DMS153 (cell line): Measurements from ENCODE around the gene PSMA8.
"Not testable (repeated sequence)": the region's sequence is repeated elsewhere in the genome, so short reads cannot be mapped to it uniquely, and the experiment has no call there.

ENCODE experiments used
- DNase-seq: peaks from one replicate; lab custom pipeline; 2025; lab: John Stamatoyannopoulos, UW

The PSMA8 gene

DNA sequence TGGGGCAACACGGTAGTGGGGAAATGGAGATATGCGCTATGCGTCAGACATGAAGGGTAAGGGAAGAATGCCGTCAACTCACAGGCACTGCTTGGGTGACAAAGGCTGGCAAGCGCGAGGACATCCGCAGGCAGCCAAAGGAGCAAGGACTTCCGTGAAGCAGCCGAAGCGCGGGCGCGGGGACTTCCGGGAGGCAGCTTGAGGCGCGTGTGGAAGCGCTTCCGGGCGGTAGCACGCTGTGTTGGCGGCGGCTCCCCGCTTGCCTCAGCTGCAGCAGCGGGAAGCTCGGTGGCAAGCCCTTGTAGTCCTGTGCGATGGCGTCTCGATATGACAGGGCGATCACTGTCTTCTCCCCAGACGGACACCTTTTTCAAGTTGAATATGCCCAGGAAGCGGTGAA is at the start of gene PSMA8:
Gene PSMA8 (plus strand): TSS at position 218 of the 400 bp plus-strand sequence. CDS start 97 bp downstream, at position 315.
- no peak for DNase-seq

DNA sequence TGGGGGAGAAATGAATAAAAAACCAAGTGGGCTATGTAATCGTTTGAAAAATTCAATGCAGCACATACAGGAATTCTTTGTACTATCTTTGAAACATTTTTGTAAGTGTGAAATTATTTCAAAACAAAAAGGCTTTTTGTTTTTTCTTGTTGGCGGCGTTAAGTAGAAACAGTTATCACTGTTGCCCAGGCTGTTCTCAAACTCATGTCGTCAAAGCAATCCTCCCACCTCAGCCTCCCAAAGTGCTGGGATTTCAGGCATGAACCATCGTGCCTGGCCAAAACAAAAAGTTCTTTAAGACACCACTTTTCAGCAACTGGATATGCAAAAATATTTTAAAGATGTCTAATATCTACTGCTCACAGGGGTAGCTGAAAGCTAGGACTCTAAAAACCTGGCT is 48.6 kb upstream of the PSMA8 start:
- no peak for DNase-seq

DNA sequence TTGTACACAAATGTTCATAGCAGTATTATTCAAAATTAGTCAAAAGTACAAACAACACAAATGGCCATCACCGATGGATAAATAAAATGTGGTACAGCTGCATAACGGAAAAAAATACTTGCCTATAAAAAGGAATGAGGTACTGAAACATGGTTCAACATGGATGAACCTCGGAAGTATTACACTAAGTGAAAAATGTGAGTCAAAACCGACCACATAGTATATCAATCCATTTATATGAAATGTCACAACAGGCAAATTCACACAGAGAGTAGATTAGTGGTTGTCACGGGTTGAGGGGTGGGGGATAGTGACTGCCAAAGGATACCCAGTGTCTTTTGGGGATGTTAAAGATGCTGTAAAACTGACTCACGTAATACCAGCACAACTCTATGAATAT is 46.7 kb upstream of the PSMA8 start:
- DNase-seq: no peak

DNA sequence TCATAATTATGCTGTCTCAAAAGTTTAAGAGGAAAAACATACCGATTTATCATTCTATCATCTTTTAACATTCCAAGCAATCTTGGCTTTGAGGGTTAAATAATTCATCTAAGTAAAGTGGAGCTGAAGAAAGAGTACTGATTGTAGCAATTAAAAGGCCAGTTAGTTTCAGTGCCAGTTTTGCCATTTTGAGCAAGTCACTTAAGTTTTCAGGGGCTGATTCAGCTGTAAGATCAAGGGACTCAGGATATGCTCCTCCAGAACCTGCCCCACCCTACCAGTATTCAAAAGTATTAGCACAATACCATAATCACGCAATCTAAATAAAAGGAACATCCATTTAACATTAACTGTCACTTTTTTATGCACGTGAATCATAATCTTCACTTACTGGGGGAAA is 45.2 kb upstream of the PSMA8 start:
- DNase-seq: no peak

DNA sequence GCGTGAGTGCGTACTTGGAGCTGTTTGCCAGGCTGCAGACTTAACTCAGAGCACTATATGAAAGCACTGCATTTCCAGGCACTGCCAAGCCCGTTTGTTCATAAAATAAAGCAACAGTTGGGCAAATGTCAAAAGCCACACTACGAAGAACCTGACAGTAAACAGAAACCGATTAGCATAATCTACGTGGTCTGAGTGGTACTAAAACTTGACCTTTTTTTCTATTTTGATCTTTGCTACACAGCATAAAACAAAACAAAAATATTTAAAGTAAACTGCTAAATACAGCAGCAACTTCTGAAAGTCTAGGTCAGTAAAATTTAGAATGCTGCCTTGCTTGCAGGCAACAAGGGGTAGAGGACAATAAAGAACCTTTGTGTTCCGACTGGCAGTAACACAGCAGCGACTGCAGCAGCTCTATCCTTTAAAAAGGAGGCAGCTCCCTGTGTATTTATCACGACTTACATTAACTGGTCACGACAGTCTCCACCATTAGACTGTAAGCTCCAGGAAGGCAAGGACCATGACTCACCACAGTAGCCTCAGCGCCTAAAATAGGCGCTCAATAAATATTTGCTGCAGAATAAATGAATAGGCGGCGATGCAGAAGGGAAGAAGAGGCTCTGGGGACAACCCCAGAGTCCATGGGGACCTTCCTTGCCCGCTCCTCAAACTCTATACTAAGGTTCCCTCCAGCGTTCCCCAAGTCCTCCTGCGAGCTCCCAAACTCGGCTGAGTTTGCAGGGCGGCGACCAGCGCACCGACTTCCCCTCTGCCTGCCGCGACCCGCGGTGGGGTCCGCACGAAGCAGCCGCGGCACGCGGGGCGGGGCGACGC is 44.2 kb upstream of the PSMA8 start:
- no peak for DNase-seq

DNA sequence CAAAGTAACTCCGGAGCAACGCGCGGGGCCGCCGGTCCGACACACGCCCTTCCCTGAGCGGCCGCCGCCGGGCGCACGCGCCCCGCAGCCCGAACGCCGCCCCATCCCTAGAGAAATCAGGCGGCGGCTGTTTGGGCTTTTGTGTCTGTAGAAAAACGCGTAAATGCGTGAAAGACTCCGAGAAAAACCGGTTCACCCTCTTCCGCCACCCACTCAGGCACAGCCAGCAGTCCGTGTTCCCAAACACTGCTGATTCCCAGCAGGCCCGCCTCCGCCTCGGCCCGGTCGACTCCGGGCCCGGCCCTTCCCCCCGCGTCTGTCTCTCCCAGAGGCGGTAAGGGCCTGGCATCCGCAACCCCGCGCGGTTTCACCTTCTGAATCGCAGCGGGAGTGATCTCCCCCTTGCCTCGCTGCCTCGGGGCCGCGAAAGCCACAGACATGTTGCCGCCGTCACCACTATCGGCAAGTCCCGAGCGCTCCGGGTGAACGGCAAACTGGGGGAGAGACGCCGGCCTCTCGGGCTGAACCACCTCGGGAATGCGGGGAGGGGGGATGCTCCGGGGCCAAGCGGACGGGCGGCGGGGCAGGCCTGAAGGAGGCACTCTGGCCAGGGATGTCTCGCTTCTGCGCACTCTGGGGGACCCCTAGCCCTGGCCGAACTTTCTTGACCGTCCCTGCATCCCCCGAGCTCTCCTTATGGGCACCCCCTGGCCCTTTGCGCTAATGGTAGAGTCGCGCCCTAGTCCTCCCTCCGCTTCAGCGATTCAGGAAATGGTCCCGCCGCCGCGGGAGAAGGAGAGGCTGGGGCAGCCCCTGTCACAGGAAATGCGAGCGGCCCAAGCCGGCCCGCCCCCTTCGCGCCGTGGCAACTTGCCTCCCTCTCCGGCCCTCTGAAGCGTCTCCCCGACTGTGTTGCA is 43.3 kb upstream of the PSMA8 start, which contains the start of gene SS18:
Gene SS18 (minus strand): TSS at position 484 of the 917 bp plus-strand sequence. CDS start 44 bp downstream, at position 440.
- DNase-seq: peak; percentile 80

DNA sequence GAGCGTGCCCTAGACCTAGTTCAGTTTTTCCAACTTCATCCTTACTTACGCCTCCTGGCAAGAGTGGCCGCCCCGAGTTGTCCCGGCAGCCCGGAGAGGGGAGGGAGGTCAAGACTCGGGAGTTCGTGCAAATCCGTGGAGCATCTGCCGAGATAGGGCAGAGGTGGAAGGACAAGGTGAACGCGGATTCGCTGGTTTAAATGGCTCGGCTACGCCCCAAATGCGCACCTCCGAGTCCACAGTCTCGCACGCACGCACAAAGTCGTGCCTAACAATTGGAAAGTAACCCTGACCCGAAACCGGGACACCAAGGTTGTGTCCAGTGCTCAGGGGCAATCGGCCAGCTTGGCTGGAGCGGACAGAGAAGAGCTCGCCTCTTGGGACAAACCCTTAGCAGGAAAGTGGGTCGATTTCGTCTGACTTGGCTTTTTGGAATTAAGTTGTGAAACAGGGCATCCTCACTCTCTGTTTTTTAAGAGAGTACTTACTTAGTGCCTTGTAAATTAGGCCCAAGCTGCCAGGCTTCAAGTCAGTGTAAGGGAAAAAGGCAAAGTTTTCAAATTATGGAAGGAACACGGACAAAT is 42.5 kb upstream of the PSMA8 start:
- no peak for DNase-seq

DNA sequence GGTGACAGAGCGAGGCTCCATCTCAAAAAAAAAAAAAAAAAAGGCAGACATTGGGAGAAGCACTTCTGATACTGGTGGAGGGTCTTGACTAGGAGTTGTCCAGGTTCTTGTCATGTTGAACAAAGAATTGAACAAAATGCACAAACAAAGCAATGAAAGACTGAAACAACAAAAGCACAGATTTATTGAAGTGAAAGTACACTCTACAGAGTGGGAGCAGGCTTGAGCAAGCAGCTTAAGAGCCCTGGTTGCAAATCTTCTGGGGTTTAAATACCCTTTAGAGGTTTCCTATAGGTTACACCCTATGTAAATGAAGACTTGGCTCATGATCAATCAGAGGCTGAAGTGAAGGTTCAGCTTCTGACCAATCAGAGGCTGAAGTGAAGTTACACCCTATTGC is 36.8 kb upstream of the PSMA8 start:
- DNase-seq: no peak

DNA sequence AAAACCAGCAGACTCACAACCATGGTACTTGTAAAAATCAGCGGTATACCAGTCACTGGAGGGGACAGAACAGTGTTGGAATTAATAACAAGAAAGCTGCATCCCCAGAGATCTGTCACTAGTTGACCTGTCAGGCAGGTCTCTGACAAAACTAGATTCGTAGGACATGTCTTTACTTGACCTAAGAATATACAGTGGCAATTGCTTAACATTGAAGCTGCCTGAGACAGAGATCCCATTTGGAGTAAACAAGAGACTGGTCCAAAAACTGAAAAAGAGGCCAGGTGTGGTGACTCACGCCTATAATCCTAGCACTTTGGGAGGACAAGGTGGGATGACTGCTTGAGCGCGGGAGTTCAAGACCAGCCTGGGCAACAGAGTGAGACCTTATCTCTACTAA is 36.1 kb upstream of the PSMA8 start:
- DNase-seq: no peak

DNA sequence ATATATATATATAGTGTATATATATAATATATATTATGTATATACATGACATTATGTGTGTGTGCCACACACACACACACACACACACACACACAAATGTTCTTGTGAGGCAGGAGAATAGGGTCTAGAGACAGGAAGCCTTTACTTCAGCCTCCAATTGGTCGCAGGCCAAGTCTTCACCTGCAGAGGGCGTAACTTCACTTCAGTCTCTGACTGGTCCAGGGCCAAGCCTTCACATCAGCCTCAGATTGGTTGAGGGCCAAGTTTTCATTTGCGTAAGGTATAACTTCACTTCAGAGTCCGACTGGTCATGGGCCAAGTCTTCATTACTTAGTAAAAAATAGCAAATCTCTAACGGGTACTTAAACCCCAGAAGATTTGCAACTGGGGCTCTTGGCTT is 30.1 kb upstream of the PSMA8 start:
- DNase-seq: no peak

DNA sequence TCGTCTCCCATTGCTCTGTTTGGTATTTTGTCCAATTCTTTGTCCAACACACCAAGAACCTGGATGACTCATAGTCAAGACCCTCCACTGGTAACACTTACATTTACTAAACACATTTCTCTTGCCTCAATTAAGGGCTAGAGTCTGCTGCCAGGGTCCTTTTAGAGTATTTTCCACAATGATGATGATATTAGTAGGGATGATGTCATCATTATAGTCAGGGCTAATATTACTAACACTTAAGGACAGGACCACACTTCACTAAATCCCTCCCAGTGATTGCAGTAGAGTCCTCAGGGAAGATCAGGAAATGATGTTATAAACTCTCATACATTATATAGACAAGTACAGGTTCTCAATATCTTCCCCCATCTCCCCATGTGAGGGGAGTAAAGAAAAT is 29.6 kb upstream of the PSMA8 start:
- no peak for DNase-seq

DNA sequence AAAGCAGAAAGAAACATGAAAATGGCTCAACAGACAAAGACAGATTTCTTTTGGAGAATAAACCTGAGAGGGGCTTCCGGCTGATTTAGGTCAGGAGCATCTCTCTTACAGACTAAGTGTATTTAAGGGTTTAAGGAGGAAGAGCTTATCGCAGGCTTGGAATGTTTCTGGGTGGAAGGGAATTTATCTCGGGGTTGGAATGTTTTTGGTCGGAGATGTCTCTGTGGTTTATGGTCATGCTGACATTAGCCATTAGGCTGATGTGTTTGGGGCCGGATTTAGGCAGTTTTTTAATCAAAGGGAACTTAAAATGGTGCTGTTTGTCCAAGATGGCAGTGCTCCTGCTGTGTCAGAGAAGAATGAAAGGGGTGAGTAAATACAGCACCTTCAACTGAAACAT is 14.4 kb upstream of the PSMA8 start:
- no peak for DNase-seq

DNA sequence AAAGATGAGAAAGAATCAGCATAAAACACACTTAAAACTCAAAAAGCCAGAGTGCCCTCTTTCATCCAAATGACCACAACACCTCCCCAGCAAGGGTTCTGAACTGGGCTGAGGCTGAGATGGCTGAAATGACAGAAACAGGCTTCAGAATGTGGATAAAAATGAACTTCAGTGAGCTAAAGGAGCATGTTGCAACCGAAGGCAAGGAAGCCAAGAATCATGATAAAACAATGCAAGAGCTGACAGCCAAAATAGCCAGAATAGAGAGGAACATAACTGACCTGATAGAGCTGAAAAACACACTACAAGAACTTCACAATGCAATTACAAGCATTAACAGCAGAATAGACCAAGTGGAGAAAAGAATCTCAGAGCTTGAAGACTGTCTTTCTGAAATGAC is 12.2 kb upstream of the PSMA8 start:
- no peak for DNase-seq

DNA sequence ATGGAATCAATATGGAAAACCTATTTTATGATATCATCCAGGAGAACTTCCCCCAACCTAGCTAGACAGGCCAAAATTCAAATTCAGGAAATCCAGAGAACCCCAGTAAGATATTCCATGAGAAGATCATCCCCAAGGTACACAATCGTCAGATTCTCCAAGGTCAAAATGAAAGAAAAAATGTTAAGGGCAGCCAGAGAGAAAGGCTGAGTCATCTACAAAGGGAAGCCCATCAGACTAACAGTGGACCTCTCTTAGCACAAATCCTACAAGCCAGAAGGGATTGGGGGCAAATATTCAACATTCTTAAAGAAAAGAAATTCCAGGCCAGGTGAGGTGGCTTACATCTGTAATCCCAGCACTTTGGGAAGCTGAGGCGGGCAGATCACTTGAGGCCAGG is 11.7 kb upstream of the PSMA8 start:
- not testable (repeated sequence) for DNase-seq

DNA sequence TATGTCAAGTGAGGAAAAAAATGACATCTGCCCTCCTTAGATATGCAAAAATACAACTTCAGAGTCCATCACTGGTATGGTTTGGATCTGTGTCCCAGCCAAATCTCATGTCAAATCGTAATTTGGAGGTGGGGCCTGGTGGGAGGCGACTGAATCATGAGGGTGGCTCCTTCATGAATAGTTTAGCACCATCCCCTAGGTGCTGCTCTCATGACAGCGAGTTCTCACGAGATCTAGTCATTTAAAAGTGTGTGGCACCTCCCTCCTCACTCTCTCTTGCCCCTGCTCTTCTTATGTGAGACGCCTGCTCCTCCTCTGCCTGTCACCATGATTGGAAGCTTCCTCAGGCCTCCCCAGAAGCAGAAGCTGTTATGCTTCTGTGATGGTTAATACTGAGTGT is 5.9 kb upstream of the PSMA8 start:
- DNase-seq: no peak

DNA sequence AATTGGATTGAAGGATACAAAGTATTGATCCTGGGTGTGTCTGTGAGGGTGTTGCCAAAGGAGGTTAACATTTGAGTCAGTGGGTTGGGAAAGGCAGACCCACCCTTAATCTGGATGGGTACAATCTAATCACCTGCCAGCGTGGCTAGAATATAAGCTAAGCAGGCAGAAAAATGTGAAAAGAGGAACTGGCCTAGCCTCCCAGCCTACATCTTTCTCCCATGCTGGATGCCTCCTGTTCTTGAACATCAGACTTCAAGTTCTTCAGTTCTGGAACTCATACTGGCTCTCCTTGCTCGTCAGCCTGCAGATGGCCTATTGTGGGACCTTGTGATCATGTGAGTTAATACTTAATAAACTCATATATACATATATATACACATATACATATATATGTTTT is 5.5 kb upstream of the PSMA8 start:
- not testable (repeated sequence) for DNase-seq

DNA sequence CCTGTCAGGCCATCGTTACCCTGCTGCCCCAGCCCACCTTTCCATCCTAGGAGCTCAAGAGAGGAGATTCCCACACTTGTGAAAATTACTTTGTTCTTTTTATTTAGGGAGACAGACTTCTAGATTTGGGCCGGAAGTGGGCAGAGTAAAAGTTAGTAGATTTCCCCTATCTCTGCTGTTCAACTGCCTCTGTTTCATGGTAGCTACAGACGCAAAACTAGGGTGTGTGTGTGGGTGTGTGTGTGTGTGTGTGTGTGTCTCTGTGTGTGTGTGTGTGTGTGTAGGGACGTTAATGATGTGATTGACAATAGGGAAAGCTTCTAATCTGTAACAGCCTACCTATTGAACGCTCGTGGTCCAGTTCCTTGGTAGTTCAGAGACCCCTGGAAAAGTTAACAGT is 438 bp downstream of the PSMA8 start:
- no peak for DNase-seq

DNA sequence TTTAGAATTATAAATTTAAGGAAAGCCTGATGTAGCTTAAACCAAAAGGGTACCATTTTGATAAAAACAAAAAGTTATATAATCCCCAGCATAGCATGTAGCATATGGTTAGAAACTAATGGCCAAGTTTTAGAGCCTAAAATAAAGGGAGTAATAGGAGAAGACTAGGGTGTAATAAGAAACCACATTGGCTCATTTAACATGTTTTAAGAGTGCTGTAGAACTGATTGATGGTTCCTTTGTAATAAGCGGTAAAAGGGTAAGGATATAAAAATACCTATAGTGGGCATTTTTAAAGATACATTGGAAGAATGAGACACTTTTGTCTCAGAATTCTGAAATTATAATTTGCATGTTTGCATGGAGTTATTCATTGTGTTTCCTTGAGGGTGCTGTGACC is 1.9 kb downstream of the PSMA8 start:
- no peak for DNase-seq

DNA sequence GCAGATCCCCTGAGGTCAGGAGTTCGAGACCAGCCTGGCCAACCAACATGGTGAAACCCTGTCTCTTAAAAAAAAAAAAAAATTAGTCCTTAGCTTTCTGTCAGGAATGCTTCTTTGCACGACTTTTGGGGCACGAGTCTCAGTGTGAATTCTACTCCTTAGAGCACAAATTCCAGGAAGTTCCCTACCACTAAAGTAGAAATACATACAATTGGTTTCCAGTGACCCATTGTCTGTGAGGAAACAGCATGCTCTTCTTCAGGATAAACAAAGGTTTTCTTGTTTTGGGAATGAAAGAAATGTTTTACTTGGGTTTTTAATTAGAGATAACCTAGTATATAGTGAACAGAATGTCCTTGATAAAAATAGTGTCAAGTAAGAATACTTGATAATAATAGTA is 23.7 kb downstream of the PSMA8 start:
- DNase-seq: no peak

DNA sequence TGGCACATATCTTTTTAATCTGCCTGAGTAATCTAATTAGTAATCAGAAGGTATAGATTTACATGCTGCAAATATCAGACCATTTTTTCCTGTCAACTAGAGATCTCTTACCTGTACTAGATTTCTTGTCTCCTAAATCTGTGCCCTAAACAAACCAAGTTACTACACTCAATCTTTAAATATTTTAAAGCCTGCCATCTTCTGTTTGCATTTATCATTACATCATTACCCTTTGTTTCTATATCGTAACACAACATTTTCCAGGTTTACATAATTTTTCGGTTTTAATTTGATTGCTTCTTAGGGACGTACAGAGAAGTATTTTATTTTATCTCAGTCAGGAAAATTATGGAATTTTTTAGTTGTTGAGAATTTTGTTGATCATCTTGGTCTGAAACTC is 25.7 kb downstream of the PSMA8 start:
- no peak for DNase-seq

DNA sequence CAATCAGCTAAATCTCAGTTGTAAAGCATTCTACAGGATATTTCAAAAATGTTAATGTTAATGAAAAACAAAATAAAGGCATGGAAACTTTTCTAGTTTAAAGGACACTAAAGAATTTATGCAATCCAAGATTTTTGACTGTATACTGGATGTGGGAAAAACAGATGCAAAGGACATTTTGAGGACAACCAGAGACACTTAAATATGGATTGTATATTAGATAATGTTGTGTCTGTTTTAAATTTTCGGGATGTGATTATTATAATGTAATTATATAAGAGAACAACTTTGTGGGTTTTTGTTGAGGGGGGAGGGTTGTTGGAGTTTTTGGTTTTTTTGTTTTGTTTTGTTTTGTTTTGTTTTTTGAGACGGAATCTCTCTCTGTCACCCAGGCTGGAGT is 30.9 kb downstream of the PSMA8 start:
- no peak for DNase-seq

DNA sequence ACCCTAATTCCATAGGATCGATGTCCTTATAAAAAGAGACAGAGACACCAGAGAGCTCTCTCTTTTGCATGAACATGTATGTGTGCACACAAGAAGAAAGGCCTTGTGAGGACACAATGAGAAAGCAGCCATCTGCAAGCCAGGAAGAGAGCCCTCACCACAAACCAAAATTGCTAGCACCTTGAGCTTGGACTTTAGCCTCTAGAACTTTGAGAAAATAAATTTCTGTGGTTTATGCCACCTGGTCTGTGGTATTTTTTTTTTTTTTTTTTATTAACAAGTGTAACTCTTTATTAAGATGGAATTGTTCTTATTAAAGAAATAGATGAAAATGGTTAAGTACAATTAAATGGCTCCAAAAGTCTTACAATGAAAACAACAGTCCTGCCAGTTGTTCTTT is 33.9 kb downstream of the PSMA8 start:
- DNase-seq: not testable (repeated sequence)

DNA sequence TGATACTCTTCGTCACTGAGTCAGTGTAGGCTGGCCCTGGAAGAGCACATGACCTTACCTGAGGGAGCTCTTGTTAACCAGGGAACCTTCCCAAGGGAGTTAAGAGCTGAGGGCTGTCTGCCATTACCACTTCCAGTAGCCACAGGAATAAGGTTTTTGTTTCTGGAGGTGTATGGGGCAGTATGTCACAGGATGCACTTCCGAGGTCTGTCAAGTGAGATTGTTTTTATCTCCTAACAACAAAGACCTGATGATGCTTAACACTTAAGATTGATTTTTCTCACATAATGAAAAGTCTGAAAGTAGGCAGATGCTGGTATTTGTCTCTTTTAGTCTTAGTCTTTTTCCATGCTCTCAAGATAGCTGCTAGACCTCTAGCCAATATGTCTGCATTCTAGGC is 41.8 kb downstream of the PSMA8 start:
- no peak for DNase-seq
